HG02973 (cell line): ENCODE measurements around the gene SYT9.

Source experiments
- ATAC-seq: cut with Tn5 transposase; IDR thresholded peaks from one replicate; pipeline ENCODE4 v1.9.1; 2021; ENCODE audit warnings: moderate library complexity; ENCODE audit not compliant: unreplicated experiment

Gene SYT9

DNA sequence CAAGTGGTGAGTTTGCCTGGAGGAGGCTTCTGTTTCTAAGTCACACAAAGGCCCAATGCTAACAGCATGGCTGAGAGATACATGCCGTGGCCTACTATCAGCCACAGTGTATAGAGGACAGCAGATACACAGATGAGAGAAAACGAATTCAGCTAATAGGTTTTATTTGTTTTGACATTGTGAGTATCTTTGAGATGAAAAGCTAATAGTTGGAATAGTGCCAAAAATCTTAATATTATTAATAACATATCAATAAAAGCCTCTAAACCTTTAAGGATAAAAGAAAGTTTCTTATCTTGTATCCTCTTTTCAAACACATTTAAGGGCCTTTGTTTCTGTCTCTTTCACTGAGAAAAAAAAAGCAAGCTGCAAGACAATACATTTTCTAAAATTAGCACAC lies 203.2 kb downstream of the SYT9 start:
- ATAC-seq = no peak

GRCh38 chr11:7457211-7457610 lies 205.5 kb downstream of the SYT9 start:
- ATAC-seq = no peak

DNA sequence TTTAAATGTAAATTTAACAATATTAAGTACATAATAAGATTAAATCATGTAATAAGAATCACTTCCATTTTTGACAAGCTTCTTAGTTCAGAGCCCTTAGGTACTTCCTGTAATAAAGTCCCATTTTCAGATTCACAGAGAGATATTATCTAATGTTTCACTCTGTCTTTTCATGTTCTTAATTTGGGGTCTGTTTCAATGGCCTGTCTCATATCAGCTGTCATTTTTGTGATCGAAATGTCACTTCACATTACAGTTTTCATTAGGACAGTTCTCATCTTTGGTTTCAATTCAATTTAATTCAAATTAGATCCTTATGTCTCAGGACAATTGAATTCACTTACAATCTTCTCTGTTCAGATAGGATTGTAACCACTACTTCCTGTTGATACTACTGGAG lies 211.0 kb downstream of the SYT9 start:
- no peak for ATAC-seq

GRCh38 chr11:7467652-7468051 lies 215.9 kb downstream of the SYT9 start:
- ATAC-seq = peak; percentile 61

DNA sequence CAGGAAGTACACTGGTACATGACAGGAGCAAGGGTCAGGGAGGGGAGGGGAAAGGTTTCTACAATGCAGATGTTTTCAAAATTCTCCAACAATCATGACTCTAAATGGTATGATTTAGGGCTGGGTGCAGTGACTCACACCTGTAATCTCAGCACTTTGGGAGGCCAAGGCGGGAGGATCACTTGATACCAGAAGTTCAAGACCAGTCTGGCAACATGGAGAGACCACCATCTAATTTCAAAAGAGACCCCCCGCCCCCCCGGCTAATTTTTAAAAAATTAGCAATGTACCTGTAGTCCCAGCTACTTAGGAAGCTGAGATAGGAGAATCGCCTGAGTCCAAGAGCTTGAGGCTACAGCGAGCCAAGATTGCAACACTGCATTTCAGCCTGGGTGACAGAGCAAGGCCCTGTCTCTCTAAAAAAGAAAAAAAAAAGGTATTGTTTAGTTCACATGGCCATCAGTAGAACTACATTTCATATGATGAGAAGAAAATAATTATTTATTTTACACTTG lies 217.7 kb downstream of the SYT9 start:
- no peak for ATAC-seq

- no peak for ATAC-seq
Measured at GRCh38 chr11:7471071-7471470, 219.4 kb downstream of the SYT9 start.

DNA sequence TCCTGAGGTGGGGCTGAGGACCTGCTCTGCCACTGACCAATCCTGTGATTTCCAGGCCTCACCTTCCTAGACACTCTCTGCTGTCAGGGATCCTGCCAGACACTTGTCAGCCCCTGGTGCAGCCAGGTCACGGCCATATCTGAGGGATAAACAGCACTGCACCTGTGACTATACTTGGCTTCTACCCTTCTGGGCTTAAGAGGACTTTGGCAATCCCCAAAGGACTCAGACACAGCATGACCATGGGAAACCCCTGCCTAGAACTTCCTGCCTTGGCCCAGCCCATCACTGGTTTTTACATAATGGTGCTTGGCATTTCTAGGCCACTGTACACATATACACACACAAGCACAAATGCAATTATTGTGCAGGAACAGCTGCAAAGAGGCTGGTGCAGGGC lies 222.0 kb downstream of the SYT9 start:
- peak; percentile 92 for ATAC-seq

GRCh38 chr11:7480113-7480512 lies 228.4 kb downstream of the SYT9 start:
- no peak for ATAC-seq

DNA sequence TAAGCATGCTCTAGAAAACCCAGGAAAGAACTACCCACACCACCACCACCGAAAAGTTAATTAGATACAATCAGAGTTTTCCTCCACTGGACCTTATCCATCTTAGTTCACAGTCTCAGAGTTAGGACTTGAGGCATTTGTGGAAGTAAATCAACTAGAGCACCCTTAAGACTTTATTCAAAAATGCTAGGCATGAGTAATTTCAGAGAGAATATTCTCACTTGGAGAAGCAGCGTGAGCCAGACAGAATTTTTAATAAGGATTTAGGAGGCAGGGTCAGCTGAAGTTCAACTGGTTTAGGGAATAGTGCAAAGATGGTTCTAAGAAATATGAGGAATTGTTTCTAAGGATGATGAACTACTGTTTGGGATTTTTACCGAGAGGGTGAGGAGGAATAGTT lies 232.4 kb downstream of the SYT9 start:
- no peak for ATAC-seq

DNA sequence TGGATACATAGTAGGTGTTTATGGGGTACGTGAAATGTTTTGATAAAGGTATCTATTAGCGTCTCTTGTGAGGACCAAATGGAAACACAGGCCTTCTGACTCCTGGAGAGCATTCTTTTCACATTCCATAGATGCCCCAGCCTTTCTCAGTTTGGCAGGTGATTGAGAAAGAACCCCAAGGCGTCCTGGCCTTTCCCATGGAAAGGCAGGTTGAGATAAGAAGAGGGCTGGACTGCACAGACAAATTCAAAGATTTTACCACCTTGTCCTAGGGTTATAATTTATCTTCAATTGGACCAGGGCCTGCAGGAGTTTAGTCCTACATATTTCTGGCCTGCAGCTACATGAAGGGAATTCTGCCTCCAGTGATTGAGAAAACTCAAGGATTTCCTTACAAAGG lies 232.9 kb downstream of the SYT9 start:
- ATAC-seq = no peak

GRCh38 chr11:7485186-7486097 lies 233.7 kb downstream of the SYT9 start, which contains the start of gene OLFML1:
Gene OLFML1 (plus strand): TSS chr11:7485506. CDS start chr11:7485876, 370 bp downstream.
- no peak for ATAC-seq

DNA sequence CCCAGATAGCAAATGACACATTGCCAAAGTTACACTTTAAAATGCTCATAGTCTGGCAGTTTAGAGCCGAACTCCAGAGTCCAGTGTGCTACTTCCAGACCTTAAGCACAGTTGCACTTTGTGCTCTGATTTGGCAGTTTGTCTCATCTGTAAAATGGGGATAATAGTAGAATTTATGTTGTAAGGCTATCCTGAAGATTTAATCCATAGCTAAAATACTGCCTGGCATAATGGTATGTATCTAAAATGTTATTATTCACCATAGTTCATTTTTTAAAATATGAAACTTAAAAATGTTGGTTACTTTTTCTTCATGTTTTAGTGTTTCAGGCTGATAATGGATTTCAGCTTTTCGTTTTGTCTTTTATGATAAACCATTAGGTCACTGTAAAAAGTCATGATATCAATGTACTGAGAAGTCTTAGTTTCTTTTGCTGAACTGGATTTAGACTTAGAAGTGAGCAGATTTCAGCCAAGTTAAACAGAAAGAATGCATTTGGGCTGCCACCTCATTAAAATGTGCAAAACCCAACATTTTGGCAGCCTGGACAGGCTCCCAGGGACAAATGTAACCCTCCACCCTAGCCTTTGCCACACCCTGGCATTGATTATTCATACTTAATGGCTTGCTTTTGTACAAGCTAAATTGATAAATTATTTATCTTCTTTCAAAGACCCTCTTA lies 234.5 kb downstream of the SYT9 start:
- ATAC-seq = no peak

DNA sequence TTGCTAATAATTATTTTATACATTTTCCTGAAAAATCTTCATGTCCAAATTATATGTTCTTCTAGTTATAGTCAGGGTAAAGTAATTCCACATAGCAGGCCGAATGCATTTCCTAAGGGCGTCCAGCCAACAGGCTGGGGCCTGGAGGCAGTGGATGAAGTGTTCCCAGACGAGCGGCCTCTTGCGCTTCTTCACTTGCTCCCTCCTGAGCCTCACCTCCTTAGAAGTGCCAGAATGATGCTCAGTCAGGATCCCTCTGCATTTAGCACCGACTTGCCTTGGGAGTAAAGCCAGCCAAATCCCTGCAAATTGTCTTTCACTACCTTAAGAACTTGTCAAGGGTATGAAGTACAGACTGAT lies 235.1 kb downstream of the SYT9 start:
- ATAC-seq = no peak

- ATAC-seq = no peak
Measured at GRCh38 chr11:7487360-7487759, 235.7 kb downstream of the SYT9 start.

DNA sequence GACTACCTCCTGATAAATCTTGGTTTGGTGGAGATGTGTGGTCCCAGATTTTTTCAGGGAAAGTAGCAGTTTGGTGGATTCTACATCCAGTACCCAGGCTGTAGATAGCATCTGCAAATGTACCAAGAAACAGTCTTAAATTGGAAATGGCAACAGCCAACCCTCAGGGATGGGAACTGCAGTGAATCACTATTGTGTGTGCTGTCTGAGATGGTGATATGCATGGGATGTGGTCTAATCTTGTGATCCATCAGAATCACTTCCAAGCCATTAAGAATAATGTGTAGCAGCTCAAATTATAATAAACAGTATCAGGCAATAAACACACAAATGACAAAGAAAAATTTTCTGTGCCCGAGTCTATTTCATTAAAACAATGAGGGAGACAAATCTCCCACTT lies 237.0 kb downstream of the SYT9 start:
- ATAC-seq = no peak

DNA sequence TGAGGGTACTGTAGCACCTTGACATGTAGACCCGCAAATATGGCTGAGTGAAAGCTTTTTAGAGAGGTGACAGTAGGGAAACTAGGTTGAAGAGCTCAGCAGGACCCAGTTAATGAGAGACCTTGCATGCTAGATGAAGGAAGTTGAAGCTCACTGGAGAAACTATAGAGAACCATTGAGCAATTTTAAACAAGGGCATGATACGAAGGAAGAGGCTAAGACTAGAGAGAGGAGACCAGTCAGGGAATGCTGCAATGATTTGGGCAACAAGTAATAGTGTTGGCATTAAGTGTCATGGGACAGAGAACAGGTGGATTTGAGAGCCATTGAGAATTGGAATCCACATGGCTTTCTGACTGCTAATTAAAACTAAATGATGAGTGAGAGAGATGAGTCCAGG lies 237.7 kb downstream of the SYT9 start:
- ATAC-seq = no peak

- no peak for ATAC-seq
Measured at GRCh38 chr11:7490054-7490453, 238.3 kb downstream of the SYT9 start.

GRCh38 chr11:7490535-7490934 lies 238.8 kb downstream of the SYT9 start:
- ATAC-seq = no peak

DNA sequence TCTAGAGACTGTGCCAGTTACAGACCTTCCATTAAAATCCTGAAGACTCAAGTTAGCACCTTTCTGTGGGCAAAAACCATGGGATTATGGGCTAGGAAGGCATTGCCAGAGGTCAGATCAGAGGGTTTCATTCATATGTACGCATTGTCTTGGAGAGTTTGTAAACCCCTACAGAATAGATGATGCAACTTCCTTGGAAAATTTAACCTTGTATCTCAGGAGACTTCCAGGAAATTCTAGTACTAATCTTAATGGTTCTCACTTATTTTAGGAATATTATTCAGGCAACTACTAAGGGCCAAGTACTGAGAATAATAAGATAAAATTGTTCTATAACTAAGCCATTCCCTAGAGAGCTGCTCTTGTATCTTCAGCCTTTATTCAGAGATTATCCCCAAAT lies 240.5 kb downstream of the SYT9 start:
- no peak for ATAC-seq

DNA sequence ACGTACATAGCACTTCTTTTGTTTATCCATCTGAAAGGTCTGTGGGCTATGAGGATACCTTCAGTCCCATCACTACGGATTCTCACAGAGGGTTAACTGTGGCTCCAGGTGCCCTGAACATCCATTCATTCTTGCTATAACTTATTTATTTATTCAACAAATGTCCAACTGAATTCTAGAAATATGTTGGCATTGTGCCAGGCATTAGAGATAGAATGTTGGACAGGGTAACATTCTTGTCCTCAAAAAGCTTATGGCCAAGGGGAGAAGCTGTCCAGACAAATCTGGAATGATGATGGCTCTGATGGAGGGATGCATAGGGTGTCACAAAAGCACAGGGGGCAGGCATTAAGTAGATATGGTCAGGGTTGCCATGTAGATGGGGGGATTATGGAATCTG lies 242.0 kb downstream of the SYT9 start:
- ATAC-seq = no peak

- ATAC-seq = no peak
Measured at GRCh38 chr11:7494086-7494745, 242.5 kb downstream of the SYT9 start.
